Sigmoid colon (tissue), 4 donors: Measurements from ENCODE around the gene SRM.

Source experiments
- EP300 ChIP-seq, 4 donors: sonication (generic); formaldehyde crosslinking; IDR thresholded peaks; one replicate each; pipeline ENCODE4 v1.6.1; 2017; ENCODE audit warnings: antibody characterized with exemption in 4 of 4
- POLR2A ChIP-seq, 2 donors: fragments of 450-650 bp; IDR thresholded peaks; one replicate each; pipeline ENCODE4 v1.6.1; 2016; ENCODE audit warnings: antibody characterized with exemption in 2 of 2, mild to moderate bottlenecking in 2 of 2, moderate library complexity in 2 of 2
- POLR2AphosphoS5 ChIP-seq, 4 donors: sonication (generic); formaldehyde crosslinking; IDR thresholded peaks; one replicate each; pipeline ENCODE4 v1.6.1; 2017; ENCODE audit warnings: antibody characterized with exemption in 4 of 4
- TF ChIP-seq, protein P1 (sequence below), 4 experiments: fragments of 450-650 bp in 3 of 4; fragments of 200-600 bp in 1 of 4; IDR thresholded peaks; one replicate each; pipeline ENCODE4 v1.5.1; 2016 to 2019; ENCODE audit warnings: antibody characterized with exemption in 4 of 4, mild to moderate bottlenecking in 3 of 4, moderate library complexity in 2 of 4

GRCh38 chr1:11061652-11062365 lies 2.0 kb upstream of the SRM start:
- TF ChIP-seq, protein P1, sequence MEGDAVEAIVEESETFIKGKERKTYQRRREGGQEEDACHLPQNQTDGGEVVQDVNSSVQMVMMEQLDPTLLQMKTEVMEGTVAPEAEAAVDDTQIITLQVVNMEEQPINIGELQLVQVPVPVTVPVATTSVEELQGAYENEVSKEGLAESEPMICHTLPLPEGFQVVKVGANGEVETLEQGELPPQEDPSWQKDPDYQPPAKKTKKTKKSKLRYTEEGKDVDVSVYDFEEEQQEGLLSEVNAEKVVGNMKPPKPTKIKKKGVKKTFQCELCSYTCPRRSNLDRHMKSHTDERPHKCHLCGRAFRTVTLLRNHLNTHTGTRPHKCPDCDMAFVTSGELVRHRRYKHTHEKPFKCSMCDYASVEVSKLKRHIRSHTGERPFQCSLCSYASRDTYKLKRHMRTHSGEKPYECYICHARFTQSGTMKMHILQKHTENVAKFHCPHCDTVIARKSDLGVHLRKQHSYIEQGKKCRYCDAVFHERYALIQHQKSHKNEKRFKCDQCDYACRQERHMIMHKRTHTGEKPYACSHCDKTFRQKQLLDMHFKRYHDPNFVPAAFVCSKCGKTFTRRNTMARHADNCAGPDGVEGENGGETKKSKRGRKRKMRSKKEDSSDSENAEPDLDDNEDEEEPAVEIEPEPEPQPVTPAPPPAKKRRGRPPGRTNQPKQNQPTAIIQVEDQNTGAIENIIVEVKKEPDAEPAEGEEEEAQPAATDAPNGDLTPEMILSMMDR (IDR thresholded peaks at IDR 0.05) = no peak
- TF ChIP-seq POLR2AphosphoS5 (IDR thresholded peaks at IDR 0.05) (no peak), EP300 (IDR thresholded peaks at IDR 0.05) (no peak), POLR2A (IDR thresholded peaks at IDR 0.05) (no peak)
